ENCODE results near the gene AGPAT1.

Gene AGPAT1

GRCh38 chr6:32176476-32177182, 745 bp upstream of the AGPAT1 start:
- H3K27me3 Mint-ChIP-seq, result no peaks in the 10 kb centered on the region
- H3K4me1 Mint-ChIP-seq, result peaks cover 73% of the 10 kb centered on the region
- no peaks in the 10 kb centered on the region for H3K9me3 Mint-ChIP-seq
- peaks cover 21% of the 10 kb centered on the region for H3K36me3 Mint-ChIP-seq
- CTCF ChIA-PET, result interaction anchor here (1.3 to 1.8 kb wide), 2 partner anchors 14 to 19 kb away, joined by 5 to 9 read pairs; no protein-coding TSS in a partner anchor
- no peak for DNase-seq
- peak overlapping the region; percentile 92 for H3K27ac Mint-ChIP-seq
- H3K4me3 Mint-ChIP-seq, result peak overlapping the region; percentile 85

DNA sequence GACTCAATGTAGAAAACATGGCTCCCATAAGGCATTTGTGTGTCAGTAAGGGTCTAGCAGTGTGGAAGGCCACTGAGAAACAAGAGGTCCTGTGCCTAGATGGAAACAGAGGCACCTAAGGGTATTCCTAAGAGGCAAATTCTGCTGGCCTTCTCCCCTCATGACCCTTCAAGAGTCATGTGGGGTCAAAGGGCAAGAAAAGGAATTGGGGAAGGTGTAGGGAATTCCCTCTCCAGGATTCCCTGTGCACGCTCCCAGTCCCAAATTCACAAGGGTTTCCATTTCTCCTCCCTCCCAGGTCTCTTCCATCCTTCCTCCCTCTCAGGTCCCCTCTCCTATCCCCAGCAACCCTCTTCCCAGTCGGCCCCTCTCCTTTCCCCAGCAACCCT, 568 bp downstream of the AGPAT1 start:
- H3K27me3 Mint-ChIP-seq, result no peaks in the 10 kb centered on the region
- CTCF ChIA-PET, result no interaction called here
- no peak overlapping the region for H3K27ac Mint-ChIP-seq
- no peak for DNase-seq
- H3K36me3 Mint-ChIP-seq, result peaks cover 24% of the 10 kb centered on the region
- no peaks in the 10 kb centered on the region for H3K9me3 Mint-ChIP-seq
- peaks cover 64% of the 10 kb centered on the region for H3K4me1 Mint-ChIP-seq
- peak overlapping the region; percentile 85 for H3K4me3 Mint-ChIP-seq

DNA sequence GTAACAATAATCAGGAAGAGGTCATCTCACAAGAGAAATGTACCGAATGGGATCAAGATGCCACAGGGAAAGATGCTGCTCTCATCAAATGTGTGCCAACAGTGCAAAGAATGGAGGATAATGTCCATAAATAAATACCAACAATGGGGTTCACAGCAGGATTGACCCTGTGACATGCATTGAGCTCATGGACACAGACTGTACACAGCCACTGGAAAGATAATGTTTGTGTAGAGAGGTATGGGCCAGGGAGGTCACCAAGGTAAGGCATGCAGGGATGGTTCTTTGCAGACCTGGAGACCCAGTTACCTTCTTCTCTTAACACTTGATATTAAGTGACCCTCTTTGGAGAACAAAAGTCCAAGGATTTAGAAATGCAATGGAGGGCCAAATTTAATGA, 1.5 kb downstream of the AGPAT1 start:
- H3K4me3 Mint-ChIP-seq, result peak overlapping the region; percentile 85
- CTCF ChIA-PET, result no interaction called here
- no peaks in the 10 kb centered on the region for H3K9me3 Mint-ChIP-seq
- DNase-seq, result no peak
- no peaks in the 10 kb centered on the region for H3K27me3 Mint-ChIP-seq
- H3K27ac Mint-ChIP-seq, result no peak overlapping the region
- peaks cover 55% of the 10 kb centered on the region for H3K4me1 Mint-ChIP-seq
- peaks cover 30% of the 10 kb centered on the region for H3K36me3 Mint-ChIP-seq

- H3K27me3 Mint-ChIP-seq, result no peaks in the 10 kb centered on the region
- CTCF ChIA-PET, result no interaction called here
- H3K36me3 Mint-ChIP-seq, result peaks cover 28% of the 10 kb centered on the region
- H3K4me3 Mint-ChIP-seq, result no peak overlapping the region
- peak overlapping the region; percentile 46 for H3K27ac Mint-ChIP-seq
- peaks cover 45% of the 10 kb centered on the region for H3K4me1 Mint-ChIP-seq
- DNase-seq, result no peak
- no peaks in the 10 kb centered on the region for H3K9me3 Mint-ChIP-seq
Measured at GRCh38 chr6:32173051-32173727, 2.7 kb downstream of the AGPAT1 start.

GRCh38 chr6:32171234-32171633, 4.7 kb downstream of the AGPAT1 start:
- no peak for DNase-seq
- H3K9me3 Mint-ChIP-seq, result no peaks in the 10 kb centered on the region
- no peaks in the 10 kb centered on the region for H3K27me3 Mint-ChIP-seq
- H3K36me3 Mint-ChIP-seq, result peaks cover 36% of the 10 kb centered on the region
- CTCF ChIA-PET, result interaction anchor here (1.1 kb wide), 1 partner anchor 24 kb away, joined by 3 read pairs; no protein-coding TSS in a partner anchor
- no peak overlapping the region for H3K4me3 Mint-ChIP-seq
- peaks cover 31% of the 10 kb centered on the region for H3K4me1 Mint-ChIP-seq
- H3K27ac Mint-ChIP-seq, result peak overlapping the region; percentile 39

- peaks cover 36% of the 10 kb centered on the region for H3K36me3 Mint-ChIP-seq
- H3K9me3 Mint-ChIP-seq, result no peaks in the 10 kb centered on the region
- CTCF ChIA-PET, result no interaction called here
- H3K27ac Mint-ChIP-seq, result no peak overlapping the region
- peaks cover 27% of the 10 kb centered on the region for H3K4me1 Mint-ChIP-seq
- DNase-seq, result no peak
- H3K27me3 Mint-ChIP-seq, result no peaks in the 10 kb centered on the region
- no peak overlapping the region for H3K4me3 Mint-ChIP-seq
Measured at GRCh38 chr6:32170294-32170693, 5.6 kb downstream of the AGPAT1 start.

- Mint-ChIP-seq H3K27ac (no peak overlapping the region), H3K4me3 (no peak overlapping the region), H3K27me3 (no peaks in the 10 kb centered on the region), H3K4me1 (peaks cover 16% of the 10 kb centered on the region), H3K9me3 (no peaks in the 10 kb centered on the region), H3K36me3 (peaks cover 36% of the 10 kb centered on the region)
- CTCF ChIA-PET, result no interaction called here
- no peak for DNase-seq
Measured at GRCh38 chr6:32168807-32169591, 6.9 kb downstream of the AGPAT1 start.

DNA sequence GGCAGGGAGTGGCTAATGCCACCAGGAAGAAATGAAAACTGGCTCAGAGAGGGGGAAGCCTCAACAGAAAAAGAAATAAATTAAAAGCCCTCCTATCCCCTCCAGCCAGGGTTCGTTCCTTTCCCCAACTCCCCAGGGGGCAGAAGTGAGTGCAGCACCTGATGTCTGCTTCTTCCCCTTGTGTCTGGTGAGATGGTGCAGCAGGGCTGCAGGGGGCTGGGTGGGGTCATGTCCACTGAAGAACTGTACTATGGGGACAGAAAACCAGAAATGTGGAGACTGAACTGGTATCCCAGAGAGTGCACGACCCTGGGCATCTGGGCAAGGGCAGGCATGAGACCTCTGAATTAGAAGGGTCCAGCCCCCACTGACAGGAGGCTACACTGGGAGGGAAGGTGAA, 7.5 kb downstream of the AGPAT1 start:
- H3K4me3 Mint-ChIP-seq, result no peak overlapping the region

GRCh38 chr6:32167761-32168262, 8.1 kb downstream of the AGPAT1 start:
- Mint-ChIP-seq H3K9me3 (no peaks in the 10 kb centered on the region), H3K27ac (no peak overlapping the region), H3K27me3 (no peaks in the 10 kb centered on the region), H3K4me1 (peaks cover 4% of the 10 kb centered on the region), H3K4me3 (no peak overlapping the region), H3K36me3 (peaks cover 37% of the 10 kb centered on the region)
- CTCF ChIA-PET, result no interaction called here
- DNase-seq, result no peak

More for the DNA sequence above, 7.5 kb downstream of the AGPAT1 start:
- Mint-ChIP-seq H3K36me3 (peaks cover 36% of the 10 kb centered on the region), H3K27ac (no peak overlapping the region), H3K4me1 (peaks cover 10% of the 10 kb centered on the region), H3K27me3 (no peaks in the 10 kb centered on the region), H3K9me3 (no peaks in the 10 kb centered on the region)
- DNase-seq, result no peak
- CTCF ChIA-PET, result no interaction called here

DNA sequence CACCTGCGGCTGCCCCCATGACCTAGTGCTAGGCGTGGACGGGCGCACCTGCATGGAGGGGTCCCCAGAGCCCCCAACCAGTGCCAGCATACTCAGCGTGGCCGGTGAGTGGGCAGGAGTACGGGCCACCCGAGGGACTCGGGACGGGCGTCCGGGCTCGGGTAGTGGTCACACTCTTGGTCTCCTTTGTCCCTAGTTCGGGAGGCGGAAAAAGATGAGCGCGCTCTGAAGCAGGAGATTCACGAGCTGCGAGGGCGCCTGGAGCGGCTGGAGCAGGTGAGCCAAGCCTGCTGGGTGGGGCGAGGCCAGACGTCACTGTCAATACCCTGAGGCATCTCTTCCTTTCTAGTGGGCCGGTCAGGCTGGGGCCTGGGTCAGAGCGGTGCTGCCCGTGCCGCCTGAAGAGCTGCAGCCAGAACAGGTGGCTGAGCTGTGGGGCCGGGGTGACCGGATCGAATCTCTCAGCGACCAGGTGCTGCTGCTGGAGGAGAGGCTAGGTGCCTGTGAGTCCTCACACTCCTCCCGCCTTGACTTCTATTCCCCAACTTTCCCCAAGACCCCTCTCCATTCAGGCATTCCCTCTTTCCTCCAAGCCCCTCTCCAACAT, 8.6 kb downstream of the AGPAT1 start:
- CTCF ChIA-PET, result interaction anchor here (1.9 kb wide), 1 partner anchor 49 kb away, joined by 4 read pairs; no protein-coding TSS in a partner anchor
- Mint-ChIP-seq H3K4me3 (no peak overlapping the region), H3K27ac (no peak overlapping the region), H3K27me3 (no peaks in the 10 kb centered on the region), H3K36me3 (peaks cover 37% of the 10 kb centered on the region), H3K9me3 (no peaks in the 10 kb centered on the region), H3K4me1 (no peaks in the 10 kb centered on the region)
- no peak for DNase-seq

GRCh38 chr6:32166411-32167061, 9.3 kb downstream of the AGPAT1 start:
- H3K9me3 Mint-ChIP-seq, result no peaks in the 10 kb centered on the region
- H3K4me3 Mint-ChIP-seq, result no peak overlapping the region
- no peak overlapping the region for H3K27ac Mint-ChIP-seq
- H3K27me3 Mint-ChIP-seq, result no peaks in the 10 kb centered on the region
- CTCF ChIA-PET, result interaction anchor here (1.9 kb wide), 1 partner anchor 48 kb away, joined by 4 read pairs; no protein-coding TSS in a partner anchor
- DNase-seq, result no peak
- H3K4me1 Mint-ChIP-seq, result no peaks in the 10 kb centered on the region
- H3K36me3 Mint-ChIP-seq, result peaks cover 37% of the 10 kb centered on the region

- DNase-seq, result no peak
- Mint-ChIP-seq H3K27ac (no peak within 1 kb of the TSS), H3K36me3 (peaks cover 19% of the 10 kb centered on the region), H3K4me3 (no peak within 1 kb of the TSS), H3K4me1 (no peaks in the 10 kb centered on the region), H3K9me3 (no peaks in the 10 kb centered on the region), H3K27me3 (no peaks in the 10 kb centered on the region)
- CTCF ChIA-PET, result interaction anchor here (1.1 kb wide), 1 partner anchor 16 kb away, joined by 3 read pairs; no protein-coding TSS in a partner anchor
Measured at GRCh38 chr6:32164295-32164694, 11.6 kb downstream of the AGPAT1 start, which contains the start of gene EGFL8. Gene EGFL8 (plus strand): TSS chr6:32164595. CDS start chr6:32166166, 1,571 bp downstream.

GRCh38 chr6:32163559-32164258, 12.2 kb downstream of the AGPAT1 start:
- H3K9me3 Mint-ChIP-seq, result no peaks in the 10 kb centered on the region
- no peak for DNase-seq
- H3K36me3 Mint-ChIP-seq, result peaks cover 16% of the 10 kb centered on the region
- no peaks in the 10 kb centered on the region for H3K4me1 Mint-ChIP-seq
- CTCF ChIA-PET, result interaction anchor here (1.1 kb wide), 1 partner anchor 15 kb away, joined by 3 read pairs; no protein-coding TSS in a partner anchor
- H3K27ac Mint-ChIP-seq, result no peak overlapping the region
- no peak overlapping the region for H3K4me3 Mint-ChIP-seq
- H3K27me3 Mint-ChIP-seq, result no peaks in the 10 kb centered on the region

Data from activated naive CD4-positive, alpha-beta T cell treated with anti-CD3 and anti-CD28 coated beads, Interleukin-2, amount 10 ng/mL, durations not matched to agents 7 days and 5 days (primary cell).